HepG2 (cell line): ENCODE results near the gene RERE. TPM values are rescaled to one million over a fixed set of nuclear protein-coding genes. Genes with fewer than 3 reads are reported as not detected.
A peak's percentile ranks its signal among the peaks of the same experiment; 100 is the strongest.

ENCODE experiments used
- ATAC-seq: fragments of 200-7000 bp; cut with Tn5 transposase; 3 replicates; pipeline ENCODE4 v1.9.1; 2020; ENCODE audit warnings: mild to moderate bottlenecking, moderate library complexity
- BruUV-seq: library from RNA; stranded (reverse); fragments of 400-500 nt; replicated peaks from 2 replicates; lab custom pipeline; 2021; lab: Mats Ljungman, UMichigan
- CTCF ChIA-PET: fragments of 300-600 bp; formaldehyde crosslinking; extraction: SDS; loops from one replicate; lab custom pipeline; 2021; ENCODE audit warnings: low total read pairs, inconsistent platforms, low intra/inter-chr PET ratio; lab: Yijun Ruan, JAX
- POLR2A ChIA-PET: fragments of 350-600 bp; sonication (Branson Sonifier 250); formaldehyde crosslinking; loops from one replicate; lab custom pipeline; 2020; ENCODE audit warnings: antibody characterized with exemption, inconsistent platforms; lab: Yijun Ruan, JAX
- DNase-seq: peaks from one replicate; pipeline ENCODE4 v3.0.0-alpha.2; 2015; ENCODE audit warnings: low spot score
- FAIRE-seq: peaks from 3 replicates; lab custom pipeline; 2011; peaks lifted over from hg19 to GRCh38; lab: Jason Lieb, UNC
- H2AFZ ChIP-seq: one replicate; pipeline ENCODE4 v1.6.1; 2011; ENCODE audit warnings: low read length, inconsistent platforms
- H3K27ac ChIP-seq: fragments of 300-600 bp; 3 replicates; pipeline ENCODE4 v1.8.0; 2011; ENCODE audit warnings: mixed run types, mild to moderate bottlenecking, mixed read lengths, low read length, inconsistent platforms; ENCODE audit not compliant: insufficient read depth; ENCODE audit errors: extremely low read length
- H3K27me3 ChIP-seq, 2 experiments: fragments of 200-600 bp in 1 of 2; 2 replicates in 1 of 2; 3 replicates in 1 of 2; pipeline versions ENCODE4 v1.6.0 to v1.8.0; 2011; ENCODE audit warnings: low read length in 2 of 2, mild to moderate bottlenecking in 2 of 2, moderate library complexity in 2 of 2, inconsistent platforms in 1 of 2; ENCODE audit not compliant: insufficient read depth in 2 of 2, control insufficient read depth in 1 of 2
- H3K36me3 ChIP-seq, 2 experiments: fragments of 200-600 bp in 1 of 2; replicated peaks in 1 of 2; 2 replicates in 1 of 2; 3 replicates in 1 of 2; pipeline versions ENCODE4 v1.5.1 to v1.8.0; 2011; ENCODE audit warnings: low read length in 2 of 2, inconsistent platforms in 1 of 2; ENCODE audit not compliant: insufficient read depth in 2 of 2, control insufficient read depth in 1 of 2
- H3K4me1 ChIP-seq: 2 replicates; pipeline ENCODE4 v1.5.1; 2012; ENCODE audit warnings: low read length, inconsistent platforms; ENCODE audit not compliant: insufficient read depth
- H3K4me2 ChIP-seq: 2 replicates; pipeline ENCODE4 v1.6.0; 2011; ENCODE audit warnings: low read depth, low read length, inconsistent platforms
- H3K4me3 ChIP-seq, 3 experiments: fragments of 200-600 bp in 1 of 3; sonication (generic), shearing (Covaris generic) in 1 of 3; replicated peaks in 1 of 3; 2 replicates each; pipeline ENCODE4 v1.5.1; 2011 to 2016; ENCODE audit warnings: low read length in 3 of 3, inconsistent platforms in 2 of 3, low read depth in 2 of 3, mild to moderate bottlenecking in 2 of 3, control low read depth in 1 of 3, mixed read lengths in 1 of 3; ENCODE audit not compliant: insufficient read depth in 1 of 3
- H3K79me2 ChIP-seq: one replicate; pipeline ENCODE4 v1.6.1; 2011; ENCODE audit warnings: low read length, inconsistent platforms; ENCODE audit not compliant: insufficient read depth
- H3K9ac ChIP-seq: 2 replicates; pipeline ENCODE4 v1.6.0; 2011; ENCODE audit warnings: mild to moderate bottlenecking, low read depth, low read length, inconsistent platforms; ENCODE audit not compliant: insufficient read depth
- H3K9me3 ChIP-seq: 2 replicates; pipeline ENCODE4 v1.5.1; 2012; ENCODE audit warnings: mild to moderate bottlenecking, low read length
- H4K20me1 ChIP-seq: 2 replicates; pipeline ENCODE4 v1.6.0; 2011; ENCODE audit warnings: inconsistent platforms, mild to moderate bottlenecking, low read length, moderate library complexity; ENCODE audit not compliant: insufficient read depth
- ELF3 ChIP-seq: IDR thresholded peaks from 2 replicates; pipeline ENCODE4 v1.6.1; 2016; ENCODE audit warnings: missing genetic modification reagents, missing compliant biosample characterization
- HBP1 ChIP-seq: IDR thresholded peaks from 2 replicates; pipeline ENCODE4 v1.6.1; 2016; ENCODE audit warnings: low read depth, control low read depth
- HMG20B ChIP-seq: conservative IDR thresholded peaks from 2 replicates; pipeline ENCODE4 v1.6.1; 2016; ENCODE audit warnings: missing genetic modification reagents, missing compliant biosample characterization
- PPARG ChIP-seq: conservative IDR thresholded peaks from 2 replicates; pipeline ENCODE4 v1.6.1; 2016; ENCODE audit warnings: missing biosample characterization, missing genetic modification reagents
- PREB ChIP-seq: sonication (generic); formaldehyde crosslinking; IDR thresholded peaks from 2 replicates; pipeline ENCODE4 v1.4.0; 2020; ENCODE audit warnings: missing genetic modification reagents
- SMC3 ChIP-seq: IDR thresholded peaks from 2 replicates; pipeline ENCODE4 v1.6.1; 2011; ENCODE audit warnings: low read length, improper control_type of control experiment
- SRSF9 ChIP-seq: fragments of 200-400 bp; formaldehyde crosslinking; IDR thresholded peaks from 2 replicates; pipeline ENCODE4 v1.6.1; 2018; ENCODE audit warnings: borderline replicate concordance, mild to moderate bottlenecking, low read depth, low read length; ENCODE audit not compliant: insufficient read depth, poor library complexity, severe bottlenecking
- ZNF280B ChIP-seq: sonication (generic); formaldehyde crosslinking; IDR thresholded peaks from 2 replicates; pipeline ENCODE4 v1.5.0; 2020; ENCODE audit warnings: missing genetic modification reagents, mild to moderate bottlenecking, borderline replicate concordance
- ZNF598 ChIP-seq: sonication (generic); formaldehyde crosslinking; IDR thresholded peaks from 2 replicates; pipeline ENCODE4 v1.5.1; 2020; ENCODE audit warnings: mild to moderate bottlenecking, missing genetic modification reagents, borderline replicate concordance
- ZNF800 ChIP-seq: sonication (generic); formaldehyde crosslinking; IDR thresholded peaks from 2 replicates; pipeline ENCODE4 v1.4.0; 2020; ENCODE audit warnings: missing genetic modification reagents
- WGBS: methylation state at CpG from one replicate; pipeline ENCODE4 v1.1.6; 2017; ENCODE audit warnings: low lambda C conversion rate; 5-methylcytosine and 5-hydroxymethylcytosine counted together
- in situ Hi-C: cut with HindIII; loops from 2 replicates; pipeline ENCODE4 v1.10.0; 2017; ENCODE audit warnings: low pct_unique_long_range_greater_than_20kb; ENCODE audit not compliant: extremely low pct_ligation_motif_present
- intact Hi-C: fragments of 100-400 bp; cut with micrococcal nuclease; formaldehyde crosslinking; loops from one replicate; pipeline ENCODE4 v1.10.0; 2022; ENCODE audit not compliant: unreplicated experiment
- polyA plus RNA-seq, 8 experiments: library from polyadenylated mRNA; depleted of rRNA in 3 of 8; stranded (reverse) in 7 of 8; unstranded in 1 of 8; fragments of >200 nt; fragmentation: Illumina TruSeq in 4 of 8; extraction: Trizol in 4 of 8; gene quantifications; 2 replicates each; pipeline versions ENCODE4 v1.2.1 to v1.2.3, GENCODE V29; 2011 to 2016; ENCODE audit warnings: low read depth in 4 of 8, missing spikeins in 1 of 8, mixed read lengths in 1 of 8; ENCODE audit not compliant: insufficient read depth in 1 of 8
- total RNA-seq, 5 experiments: library from RNA; depleted of rRNA; stranded (reverse); fragments of >200 nt; fragmentation: Illumina TruSeq; extraction: Trizol; gene quantifications; 2 replicates each; pipeline ENCODE4 v1.2.3, GENCODE V29; 2016; ENCODE audit warnings: low read depth in 1 of 5

Gene RERE
- total and polyA plus RNA-seq, 2 of the 13 experiments (the other 11 are each of a cell fraction or from before 2014, with no cell fraction given) = 18.3 to 21.9 TPM

- Histone ChIP-seq H3K9ac (peak overlapping the region; percentile 80), H3K9me3 (no peaks in the 10 kb centered on the region), H3K4me1 (peaks cover 83% of the 10 kb centered on the region), H3K4me2 (peak overlapping the region; percentile 83), H3K27ac (peak overlapping the region; percentile 90), H2AFZ (no peak overlapping the region), H3K79me2 (peaks cover 99% of the 10 kb centered on the region), H3K36me3 (no peaks in the 10 kb centered on the region), H4K20me1 (peaks cover 19% of the 10 kb centered on the region), H3K4me3 (peak overlapping the region; percentile 54 to 80 (median 67)), H3K27me3 (no peaks in the 10 kb centered on the region; a peak in 1 of 5 replicates)
- POLR2A ChIA-PET = interaction anchor here (0.8 to 2.1 kb wide), 5 partner anchors 10 to 59 kb away, joined by 3 to 8 read pairs (median 3); no protein-coding TSS in a partner anchor
- intact Hi-C loops (loop anchor here (2.0 kb wide), 1 partner anchor 58 kb away; no protein-coding TSS in a partner anchor), in situ Hi-C loops (no loop called here)
- 1% methylated on average over 14 of the region's 14 CpGs for WGBS
- FAIRE-seq (peak; percentile 60), ATAC-seq (peak; percentile 75), DNase-seq (peak; percentile 63)
- CTCF ChIA-PET = interaction anchor here (0.7 kb wide), 1 partner anchor 46 kb away, joined by 3 read pairs; no protein-coding TSS in a partner anchor
- BruUV-seq = TSS peak; percentile 29
- TF ChIP-seq ZNF598 = no peak
- no peak for TF ChIP-seq HMG20B (CRISPR knock-in tag)
- no peak for TF ChIP-seq SRSF9
- TF ChIP-seq SMC3 = no peak
- no peak for TF ChIP-seq ELF3 (CRISPR knock-in tag)
- TF ChIP-seq PPARG (CRISPR knock-in tag) = peak; percentile 60; the same call in 1 of the 2 replicates
- TF ChIP-seq PREB (CRISPR knock-in tag) = no peak
- TF ChIP-seq HBP1 (CRISPR knock-in tag) = no peak
- no peak for TF ChIP-seq ZNF800 (CRISPR knock-in tag)
- TF ChIP-seq ZNF280B = no peak
Measured at GRCh38 chr1:8680664-8681650, 136.5 kb downstream of the RERE start.
